NCI-H1436 treated with DMSO at 0.1 percent for 48 hours (cell line): ENCODE data around the gene TM6SF1.
"Not testable (repeated sequence)": the region's sequence is repeated elsewhere in the genome, so short reads cannot be mapped to it uniquely, and the experiment has no call there.

ENCODE experiments used
- DNase-seq: peaks from one replicate; lab custom pipeline; 2025; lab: John Stamatoyannopoulos, UW

Gene TM6SF1

GRCh38 chr15:83115831-83116565 lies 8.6 kb downstream of the TM6SF1 start:
- DNase-seq = no peak

DNA sequence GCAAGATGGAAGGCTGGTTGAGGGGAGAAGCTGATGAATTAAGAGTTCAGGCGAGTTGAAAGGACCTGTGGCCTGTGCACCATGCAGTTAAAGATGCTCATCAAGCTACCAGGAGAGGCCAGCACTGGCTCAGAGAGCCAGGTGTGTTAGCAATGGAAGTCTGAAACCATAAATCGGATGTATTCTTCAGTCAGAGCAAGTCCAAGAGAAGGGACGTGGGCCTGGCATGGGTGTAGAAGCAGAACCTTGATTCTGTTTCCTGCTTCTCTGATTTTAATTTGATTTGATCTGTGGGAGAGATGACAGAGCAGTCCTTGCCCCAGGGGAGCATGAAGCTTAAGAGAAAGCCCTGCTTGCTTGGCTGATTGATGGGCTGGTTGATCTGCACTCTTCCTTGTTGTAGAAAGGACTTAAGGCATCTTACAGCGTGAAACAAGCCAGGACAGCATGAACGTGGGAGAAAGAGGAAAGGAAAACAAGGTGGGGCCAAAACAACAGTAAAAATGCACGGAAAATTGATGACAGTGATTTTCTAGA lies 10.9 kb downstream of the TM6SF1 start:
- no peak for DNase-seq

DNA sequence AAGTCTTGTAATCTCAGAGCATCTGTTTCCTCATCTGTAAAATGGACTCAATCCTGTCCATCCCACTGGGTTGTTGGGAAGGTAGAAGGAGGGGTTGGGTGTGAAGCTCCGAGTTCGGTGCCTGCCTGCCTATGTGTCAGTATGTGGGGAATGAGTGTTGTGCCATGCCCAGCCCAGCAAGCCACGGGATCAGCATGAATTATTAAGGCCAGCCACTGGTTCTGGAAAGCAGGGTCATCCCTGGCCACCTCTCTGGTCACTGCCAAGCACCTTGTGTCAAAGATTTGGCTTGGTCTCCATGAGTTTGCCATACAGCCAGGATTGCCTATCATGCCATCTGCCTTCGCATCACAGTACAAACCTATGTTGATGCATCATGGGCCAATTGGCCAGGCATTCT lies 11.5 kb downstream of the TM6SF1 start:
- DNase-seq = no peak

DNA sequence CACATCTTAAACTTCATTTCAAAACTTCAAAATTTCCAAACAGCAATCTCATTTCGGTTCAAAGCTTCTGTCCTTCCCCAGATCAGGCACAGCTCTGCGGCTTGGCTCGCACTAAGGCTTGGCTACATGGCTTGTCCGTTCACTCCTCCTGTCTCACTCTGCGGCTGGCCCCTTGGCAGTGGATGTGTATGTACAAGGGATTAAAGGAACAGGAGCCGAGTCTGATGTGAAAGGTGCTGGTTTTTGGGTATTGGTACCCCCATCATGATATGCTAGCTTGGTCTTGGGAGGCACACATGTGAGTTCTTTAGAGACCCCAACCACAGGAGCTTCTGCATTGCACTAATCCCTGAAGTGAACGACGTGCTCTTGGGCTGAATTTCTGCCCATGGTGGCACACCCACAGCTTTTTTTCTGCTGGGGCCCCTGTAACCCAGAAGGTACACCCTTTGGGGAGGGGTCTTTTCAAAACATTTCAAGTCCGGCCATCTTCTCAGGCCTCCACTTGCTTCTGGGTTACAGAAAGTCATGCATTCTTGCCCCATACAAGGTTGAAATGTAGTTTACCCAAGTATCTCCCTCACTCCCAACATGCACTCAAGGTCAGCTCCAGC lies 12.6 kb downstream of the TM6SF1 start:
- no peak for DNase-seq

GRCh38 chr15:83123529-83123928 lies 16.1 kb downstream of the TM6SF1 start:
- no peak for DNase-seq

- no peak for DNase-seq
These were observed 20.2 kb downstream of the TM6SF1 start for GRCh38 chr15:83127547-83128150.

GRCh38 chr15:83129791-83130190 lies 22.3 kb downstream of the TM6SF1 start:
- no peak for DNase-seq

GRCh38 chr15:83132861-83133523 lies 25.5 kb downstream of the TM6SF1 start:
- no peak for DNase-seq

- DNase-seq = not testable (repeated sequence)
These were observed 34.7 kb downstream of the TM6SF1 start for GRCh38 chr15:83142151-83142550.

DNA sequence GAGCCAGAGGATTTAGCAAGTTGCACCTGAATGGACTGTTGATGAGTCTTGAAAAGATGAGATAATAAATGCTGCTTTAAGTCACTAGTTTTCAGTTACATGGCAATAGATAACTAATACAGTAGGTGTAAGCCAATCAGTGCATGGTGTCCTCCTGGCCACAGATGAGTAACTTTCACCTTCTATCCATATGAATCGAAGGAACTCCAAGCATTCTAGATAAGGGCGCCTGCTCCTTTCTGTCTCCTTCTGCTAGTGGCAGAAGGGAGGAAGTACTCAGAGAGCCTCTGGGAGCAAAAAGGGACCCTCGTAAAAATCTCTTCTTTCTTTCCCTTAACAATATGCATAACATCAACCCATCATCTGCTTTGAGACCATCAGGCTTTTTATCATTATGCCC lies 37.3 kb downstream of the TM6SF1 start:
- no peak for DNase-seq

DNA sequence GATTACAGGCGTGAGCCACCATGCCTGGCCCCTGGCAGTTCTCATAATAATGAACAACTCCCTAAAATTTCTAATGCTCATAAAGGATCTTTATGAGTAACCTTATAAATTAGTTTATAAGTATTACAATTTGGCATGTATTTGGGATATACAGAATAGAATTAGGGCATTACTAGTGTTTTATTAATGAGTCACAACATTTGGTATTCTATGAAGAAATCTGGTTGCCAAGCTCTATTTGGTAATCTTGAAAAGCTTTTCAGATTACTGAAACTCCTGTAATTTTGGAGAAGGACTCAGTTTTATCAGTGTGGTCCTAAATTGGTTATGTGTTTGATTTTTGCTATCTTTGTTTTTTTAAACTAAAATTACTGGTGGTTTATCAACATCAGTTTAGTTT lies 45.8 kb downstream of the TM6SF1 start:
- no peak for DNase-seq

- DNase-seq = no peak
These were observed 48.5 kb downstream of the TM6SF1 start for GRCh38 chr15:83155942-83156341.

GRCh38 chr15:83158393-83158792 lies 50.9 kb downstream of the TM6SF1 start:
- DNase-seq = no peak

DNA sequence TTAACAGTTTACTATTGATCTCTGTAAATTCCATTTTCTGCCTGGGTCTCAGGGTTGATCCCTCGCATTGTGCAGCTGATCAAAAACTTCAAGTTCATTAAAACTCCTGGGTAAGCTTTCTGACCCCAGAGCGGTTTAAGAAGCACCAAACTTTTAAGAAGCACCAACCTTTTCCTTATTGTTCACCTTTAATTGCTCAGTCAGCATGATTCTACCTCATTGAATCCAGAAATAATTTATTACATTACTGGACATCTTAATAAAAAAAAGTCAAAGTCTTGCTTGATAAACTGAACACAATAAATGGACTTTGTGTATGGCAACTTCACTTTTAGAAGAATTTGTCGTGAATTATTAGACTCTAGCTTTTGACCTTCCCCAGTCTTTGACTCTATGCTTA lies 53.3 kb downstream of the TM6SF1 start:
- no peak for DNase-seq

DNA sequence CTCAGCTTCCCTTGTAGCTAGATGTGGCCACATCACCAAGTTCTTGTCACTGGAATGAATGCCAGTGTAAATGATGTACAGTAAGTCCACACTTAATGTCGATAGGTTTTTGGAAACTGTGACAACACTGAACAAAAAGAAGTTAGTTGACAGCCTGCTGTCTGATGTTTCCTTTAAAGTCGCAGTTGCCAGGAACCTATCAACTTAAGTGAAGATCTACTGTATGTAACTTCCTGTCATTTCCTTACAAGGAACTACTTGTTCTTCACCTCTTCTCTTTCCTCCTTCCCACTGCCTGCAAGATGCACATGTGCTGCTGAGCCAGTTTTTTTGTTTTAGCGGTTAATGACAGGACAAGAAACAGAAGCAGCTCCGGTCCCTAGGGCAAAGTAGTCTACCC lies 55.6 kb downstream of the TM6SF1 start:
- DNase-seq = no peak

DNA sequence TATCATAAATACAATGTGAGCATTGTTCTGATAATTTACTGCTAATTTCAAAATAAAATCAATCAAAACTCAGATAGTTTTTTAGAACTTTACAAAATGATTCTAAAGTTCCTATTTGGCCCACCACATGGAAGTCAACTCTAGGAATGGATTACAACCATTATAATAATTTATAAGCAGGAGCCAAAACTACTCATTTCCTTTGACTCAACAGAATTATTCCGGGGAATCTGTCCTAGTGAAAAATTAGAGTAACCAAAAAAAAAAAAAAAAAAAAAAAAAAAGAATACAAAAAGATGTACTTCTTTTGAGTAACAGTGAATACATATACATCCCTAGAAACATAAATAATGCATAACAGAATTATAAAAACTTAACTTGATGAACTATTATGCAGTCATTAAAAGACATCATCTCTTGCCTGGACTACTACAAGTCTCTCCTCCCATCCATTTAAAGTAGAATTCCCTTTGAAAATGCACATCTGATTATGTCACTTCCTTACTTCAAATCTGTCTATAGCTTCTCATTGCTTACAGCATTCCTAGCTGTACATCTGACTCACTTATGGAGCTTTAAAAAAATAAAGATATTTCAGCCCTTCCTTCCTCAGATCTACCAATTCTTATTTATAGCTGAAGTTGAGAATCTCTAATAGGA lies 56.8 kb downstream of the TM6SF1 start:
- DNase-seq = no peak

- no peak for DNase-seq
These were observed 57.4 kb downstream of the TM6SF1 start for GRCh38 chr15:83164771-83165404.

GRCh38 chr15:83166218-83166617 lies 58.8 kb downstream of the TM6SF1 start:
- no peak for DNase-seq

GRCh38 chr15:83166830-83167229 lies 59.4 kb downstream of the TM6SF1 start:
- no peak for DNase-seq

DNA sequence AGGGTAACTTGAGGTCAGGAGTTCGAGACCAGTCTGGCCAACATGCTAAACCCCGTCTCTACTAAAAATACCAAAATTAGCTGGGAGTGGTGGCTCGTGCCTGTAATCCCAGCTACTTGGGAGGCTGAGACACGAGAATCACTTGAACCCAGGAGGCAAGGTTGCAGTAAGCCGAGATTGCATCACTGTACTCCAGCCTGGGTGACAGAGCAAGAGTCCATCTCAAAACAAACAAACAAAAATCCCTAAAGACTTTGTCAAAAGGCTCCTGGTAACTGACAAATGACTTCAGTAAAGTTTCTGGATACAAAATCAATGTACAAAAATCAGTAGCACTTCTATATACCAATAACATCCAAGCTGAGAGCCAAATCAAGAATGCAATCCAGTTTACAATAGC lies 62.1 kb downstream of the TM6SF1 start:
- not testable (repeated sequence) for DNase-seq

DNA sequence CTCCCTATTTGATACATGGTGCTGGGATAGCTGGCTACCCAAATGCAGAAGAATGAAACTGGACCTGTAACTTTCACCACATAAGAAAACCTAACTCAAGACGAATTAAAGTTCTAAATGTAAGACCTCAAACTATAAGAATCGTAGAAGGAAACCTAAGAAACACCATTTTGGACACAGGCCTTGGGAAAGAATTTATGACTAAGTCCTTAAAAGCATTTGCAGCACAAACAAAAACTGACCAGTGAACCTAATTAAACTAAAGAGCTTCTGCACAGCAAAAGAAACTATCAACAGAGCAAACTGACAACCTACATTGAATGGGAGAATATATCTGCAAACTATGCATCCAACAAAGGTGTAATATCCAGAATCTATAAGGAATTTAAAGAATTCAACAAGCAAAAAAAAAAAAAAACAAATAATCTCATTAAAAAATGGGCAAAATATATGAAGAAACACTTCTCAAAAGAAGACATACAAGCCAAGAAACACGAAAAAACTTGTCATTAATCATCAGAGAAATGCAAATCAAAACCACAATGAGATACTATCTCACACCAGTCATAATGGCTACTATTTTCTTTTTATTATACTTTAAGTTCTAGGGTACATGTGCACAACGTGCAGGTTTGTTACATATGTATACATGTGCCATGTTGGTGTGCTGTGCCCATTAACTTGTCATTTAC lies 63.2 kb downstream of the TM6SF1 start:
- no peak for DNase-seq
